K562 (cell line): Measurements from ENCODE around the gene FES. TPM values are rescaled to one million over a fixed set of nuclear protein-coding genes. Genes with fewer than 3 reads are reported as not detected.

Experiments used
- ELF1 ChIP-seq: fragments of 200-800 bp; sonication (Bioruptor generic); IDR thresholded peaks from 2 replicates; pipeline ENCODE4 v1.6.1; 2016; ENCODE audit warnings: missing genetic modification characterization, missing compliant biosample characterization
- JUN ChIP-seq, 2 experiments: sonication (generic) in 1 of 2; formaldehyde crosslinking in 1 of 2; IDR thresholded peaks; 2 replicates each; pipeline versions ENCODE4 v1.6.1 to v1.8.0; 2012 to 2022; ENCODE audit warnings: borderline replicate concordance in 2 of 2, mild to moderate bottlenecking in 2 of 2, improper control_type of control experiment in 1 of 2, low read depth in 1 of 2, low read length in 1 of 2, missing genetic modification reagents in 1 of 2
- L3MBTL2 ChIP-seq: fragments of 450-650 bp; IDR thresholded peaks from 2 replicates; pipeline ENCODE4 v1.6.1; 2016; ENCODE audit warnings: mild to moderate bottlenecking, moderate library complexity
- LCOR ChIP-seq: sonication (generic); formaldehyde crosslinking; IDR thresholded peaks from 2 replicates; pipeline ENCODE4 v1.8.0; 2022; ENCODE audit warnings: mild to moderate bottlenecking, missing genetic modification reagents
- NFRKB ChIP-seq: fragments of 450-650 bp; IDR thresholded peaks from 2 replicates; pipeline ENCODE4 v1.6.1; 2016; ENCODE audit warnings: low read depth
- PHF21A ChIP-seq: fragments of 450-650 bp; IDR thresholded peaks from 2 replicates; pipeline ENCODE4 v1.6.1; 2017; ENCODE audit warnings: low read depth, borderline replicate concordance
- SMARCA5 ChIP-seq: fragments of 450-650 bp; IDR thresholded peaks from 2 replicates; pipeline ENCODE4 v1.6.1; 2016
- TAF1 ChIP-seq: IDR thresholded peaks from 2 replicates; pipeline ENCODE4 v1.6.1; 2011; ENCODE audit warnings: mild to moderate bottlenecking, low read length, moderate library complexity; ENCODE audit not compliant: insufficient read depth, control insufficient read depth, severe bottlenecking; ENCODE audit errors: extremely low read depth
- THRAP3 ChIP-seq: fragments of 450-650 bp; IDR thresholded peaks from 2 replicates; pipeline ENCODE4 v1.6.1; 2016; ENCODE audit warnings: mild to moderate bottlenecking, inconsistent platforms, borderline replicate concordance
- TOE1 ChIP-seq, 2 experiments: fragments of 450-650 bp in 1 of 2; sonication (generic) in 1 of 2; formaldehyde crosslinking in 1 of 2; IDR thresholded peaks; 2 replicates each; pipeline versions ENCODE4 v1.7.1 to v1.8.0; 2016 to 2022; ENCODE audit warnings: borderline replicate concordance in 2 of 2, mild to moderate bottlenecking in 2 of 2, antibody characterized with exemption in 1 of 2, inconsistent platforms in 1 of 2, low read depth in 1 of 2, missing genetic modification reagents in 1 of 2, moderate library complexity in 1 of 2
- ZBTB11 ChIP-seq, 3 experiments: fragments of 200-800 bp in 1 of 3; fragments of 250-450 bp in 1 of 3; fragments of 450-650 bp in 1 of 3; sonication (Bioruptor Pico) in 1 of 3; sonication (Bioruptor generic) in 1 of 3; formaldehyde crosslinking in 1 of 3; IDR thresholded peaks; 2 replicates each; pipeline versions ENCODE4 v1.6.1 to v1.8.0; 2016 to 2022; ENCODE audit warnings: mild to moderate bottlenecking in 2 of 3, missing genetic modification characterization in 2 of 3, missing compliant biosample characterization in 1 of 3, moderate library complexity in 1 of 3
- ZBTB7A ChIP-seq: IDR thresholded peaks from 2 replicates; pipeline ENCODE4 v1.6.1; 2011; ENCODE audit warnings: low read depth, mild to moderate bottlenecking, low read length, moderate library complexity, borderline replicate concordance; ENCODE audit not compliant: control insufficient read depth
- ZC3H4 ChIP-seq: sonication (generic); formaldehyde crosslinking; IDR thresholded peaks from 2 replicates; pipeline ENCODE4 v1.9.0; 2021; ENCODE audit warnings: missing genetic modification reagents, borderline replicate concordance
- ZNF3 ChIP-seq: fragments of 250-450 bp; sonication (Bioruptor Pico); IDR thresholded peaks from 2 replicates; pipeline ENCODE4 v1.5.0; 2021; ENCODE audit warnings: mild to moderate bottlenecking, moderate library complexity
- ZNF431 ChIP-seq: sonication (generic); formaldehyde crosslinking; IDR thresholded peaks from 2 replicates; pipeline ENCODE4 v1.8.0; 2022; ENCODE audit warnings: mild to moderate bottlenecking, missing genetic modification reagents
- ZNF740 ChIP-seq, 3 experiments: fragments of 200-800 bp in 1 of 3; sonication (Bioruptor generic) in 1 of 3; sonication (generic) in 1 of 3; formaldehyde crosslinking in 1 of 3; IDR thresholded peaks; 2 replicates each; pipeline versions ENCODE4 v1.6.1 to v1.8.0; 2016 to 2022; ENCODE audit warnings: mild to moderate bottlenecking in 2 of 3, missing compliant biosample characterization in 2 of 3, missing genetic modification characterization in 2 of 3, missing genetic modification reagents in 1 of 3
- polyA plus RNA-seq, 8 experiments: library from polyadenylated mRNA; depleted of rRNA in 4 of 8; stranded (reverse) in 5 of 8; unstranded in 3 of 8; fragments of >200 nt; fragmentation: Nextera tagmentation in 2 of 8; fragmentation: Illumina TruSeq in 1 of 8; extraction: Ambion mirVana in 2 of 8; extraction: Trizol in 1 of 8; gene quantifications; 2 replicates each; pipeline versions ENCODE4 v1.2.1 to v1.2.3, GENCODE V29; 2011 to 2014; ENCODE audit warnings: inconsistent platforms in 1 of 8, missing spikeins in 1 of 8
- total RNA-seq, 7 experiments: library from RNA; depleted of rRNA in 6 of 7; stranded (reverse); fragments of >200 nt in 6 of 7; fragmentation: Illumina TruSeq in 2 of 7; extraction: Trizol in 2 of 7; gene quantifications; 2 replicates each; pipeline versions ENCODE4 v1.2.1 to v1.2.3, GENCODE V29; 2011 to 2021; ENCODE audit warnings: low replicate concordance in 1 of 7

The FES gene
- total and polyA plus RNA-seq, 9 of the 15 experiments (the other 6 are each of a cell fraction or from before 2014, with no cell fraction given): 0.38 to 2.6 (median 0.82) TPM

- TF ChIP-seq ZBTB11 (CRISPR knock-in tag; IDR thresholded peaks at IDR 0.05) (no peak; a peak in 1 of 6 replicates), ELF1 (tag) (no peak), ZC3H4 (CRISPR knock-in tag) (peak; percentile 35; the same call in 1 of the 2 replicates), TOE1 (IDR thresholded peaks at IDR 0.05; ENCODE audit: borderline replicate concordance) (peak; percentile 76; the same call in 1 of the 2 replicates), TOE1 (CRISPR knock-in tag; IDR thresholded peaks at IDR 0.05; ENCODE audit: borderline replicate concordance, low read depth) (no peak), ZNF431 (no peak), SMARCA5 (peak; percentile 84), JUN (IDR thresholded peaks at IDR 0.05; ENCODE audit: borderline replicate concordance, low read depth, low read length) (no peak; the same call in 1 of the 2 replicates), JUN (CRISPR knock-in tag; IDR thresholded peaks at IDR 0.05; ENCODE audit: borderline replicate concordance) (peak; percentile 56; the same call in 1 of the 2 replicates), LCOR (CRISPR knock-in tag) (no peak), L3MBTL2 (peak; percentile 68), ZNF3 (CRISPR knock-in tag) (no peak), TAF1 (peak; percentile 2), ZNF740 (CRISPR knock-in tag; IDR thresholded peaks at IDR 0.05) (no peak), ZNF740 (tag; IDR thresholded peaks at IDR 0.05) (no peak), THRAP3 (peak; percentile 49; the same call in 1 of the 2 replicates), PHF21A (no peak), ZBTB7A (peak; percentile 64; the same call in 1 of the 2 replicates), NFRKB (peak; percentile 79)
These were observed 17.9 kb downstream of the FES start (continued) for GRCh38 chr15:90902040-90902839.
